OCI-LY7 (cell line): ENCODE results near the gene SMARCAD1.

Experiments used
- EZH2phosphoT487 ChIP-seq: fragments of 200-600 bp; sonication (generic); IDR thresholded peaks from 2 replicates; pipeline ENCODE4 v1.6.1; 2018; ENCODE audit warnings: low read depth, borderline replicate concordance, mild to moderate bottlenecking, mixed run types, antibody characterized with exemption, low read length, moderate library complexity, mixed read lengths
- TF ChIP-seq, protein P1 (sequence below): fragments of 200-600 bp; sonication (generic); conservative IDR thresholded peaks from 2 replicates; pipeline ENCODE4 v1.5.1; 2014; ENCODE audit warnings: mild to moderate bottlenecking, antibody characterized with exemption, low read length, moderate library complexity, mixed read lengths

DNA sequence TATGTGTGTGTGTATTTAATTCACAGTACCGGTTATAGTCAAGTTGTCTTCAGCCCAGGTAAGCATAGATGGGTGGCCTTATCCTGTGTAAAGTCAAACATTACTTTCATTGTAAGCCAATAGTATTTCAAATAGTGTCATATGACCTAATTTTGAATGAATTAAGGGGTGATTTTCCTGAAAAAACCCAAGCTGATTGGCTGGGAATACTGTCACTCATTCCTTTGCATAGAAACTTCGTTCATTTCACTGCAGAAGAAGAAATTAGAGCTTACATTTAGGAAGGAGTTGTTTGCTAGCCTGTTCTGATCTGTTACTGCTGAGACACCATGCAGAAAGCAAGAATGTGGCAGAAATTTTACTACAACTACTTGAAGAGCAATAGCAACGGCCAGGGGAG, 45.4 kb downstream of the SMARCAD1 start:
- TF ChIP-seq, protein P1, sequence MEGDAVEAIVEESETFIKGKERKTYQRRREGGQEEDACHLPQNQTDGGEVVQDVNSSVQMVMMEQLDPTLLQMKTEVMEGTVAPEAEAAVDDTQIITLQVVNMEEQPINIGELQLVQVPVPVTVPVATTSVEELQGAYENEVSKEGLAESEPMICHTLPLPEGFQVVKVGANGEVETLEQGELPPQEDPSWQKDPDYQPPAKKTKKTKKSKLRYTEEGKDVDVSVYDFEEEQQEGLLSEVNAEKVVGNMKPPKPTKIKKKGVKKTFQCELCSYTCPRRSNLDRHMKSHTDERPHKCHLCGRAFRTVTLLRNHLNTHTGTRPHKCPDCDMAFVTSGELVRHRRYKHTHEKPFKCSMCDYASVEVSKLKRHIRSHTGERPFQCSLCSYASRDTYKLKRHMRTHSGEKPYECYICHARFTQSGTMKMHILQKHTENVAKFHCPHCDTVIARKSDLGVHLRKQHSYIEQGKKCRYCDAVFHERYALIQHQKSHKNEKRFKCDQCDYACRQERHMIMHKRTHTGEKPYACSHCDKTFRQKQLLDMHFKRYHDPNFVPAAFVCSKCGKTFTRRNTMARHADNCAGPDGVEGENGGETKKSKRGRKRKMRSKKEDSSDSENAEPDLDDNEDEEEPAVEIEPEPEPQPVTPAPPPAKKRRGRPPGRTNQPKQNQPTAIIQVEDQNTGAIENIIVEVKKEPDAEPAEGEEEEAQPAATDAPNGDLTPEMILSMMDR, result no peak
- TF ChIP-seq EZH2phosphoT487, result no peak
